Cardiac muscle cell (in vitro differentiated cells and primary cell): ENCODE measurements around the gene SEMA4D. TPM values are rescaled to one million over a fixed set of nuclear protein-coding genes. Genes with fewer than 3 reads are reported as not detected.

Experiments
- DNase-seq, 2 donors: peaks; one replicate each; pipeline versions ENCODE4 v3.0.0 to v3.0.0-alpha.2; 2010 to 2017; ENCODE audit warnings: low read depth in 1 of 2, low spot score in 1 of 2
- H3K27ac ChIP-seq: fragments of 200-600 bp; sonication (generic); 2 replicates; pipeline ENCODE4 v1.5.1; 2016
- H3K27me3 ChIP-seq: fragments of 200-600 bp; sonication (generic); 2 replicates; pipeline ENCODE4 v1.6.0; 2016; ENCODE audit warnings: control low read depth
- H3K36me3 ChIP-seq: fragments of 200-600 bp; sonication (generic); 2 replicates; pipeline ENCODE4 v1.5.1; 2016; ENCODE audit warnings: control low read depth
- H3K4me1 ChIP-seq: fragments of 200-600 bp; sonication (generic); 2 replicates; pipeline ENCODE4 v1.8.1; 2017; ENCODE audit warnings: low read depth, mild to moderate bottlenecking, mixed run types
- H3K4me3 ChIP-seq: fragments of 200-600 bp; sonication (generic); 2 replicates; pipeline ENCODE4 v1.5.1; 2016; ENCODE audit warnings: mild to moderate bottlenecking
- H3K9me3 ChIP-seq: fragments of 200-600 bp; sonication (generic); 2 replicates; pipeline ENCODE4 v1.5.1; 2017; ENCODE audit warnings: low read depth, mild to moderate bottlenecking, control low read depth
- polyA plus RNA-seq: library from polyadenylated mRNA; unstranded; fragments of >200 nt; fragmentation: Nextera tagmentation; extraction: Ambion mirVana; gene quantifications from 2 replicates; pipeline ENCODE4 v1.2.1, GENCODE V29; 2016
- total RNA-seq: library from RNA; depleted of rRNA; stranded (reverse); fragments of >200 nt; gene quantifications from 2 replicates; pipeline ENCODE4 v1.2.3, GENCODE V29; 2016
- TF ChIP-seq, protein P1 (sequence below): IDR thresholded peaks from 2 replicates; pipeline ENCODE4 v1.5.1; 2012; ENCODE audit warnings: low read depth, mild to moderate bottlenecking, low read length

The SEMA4D gene
- total and polyA plus RNA-seq, 2 experiments from 2014 or later: 16.5 to 34.2 TPM

DNA sequence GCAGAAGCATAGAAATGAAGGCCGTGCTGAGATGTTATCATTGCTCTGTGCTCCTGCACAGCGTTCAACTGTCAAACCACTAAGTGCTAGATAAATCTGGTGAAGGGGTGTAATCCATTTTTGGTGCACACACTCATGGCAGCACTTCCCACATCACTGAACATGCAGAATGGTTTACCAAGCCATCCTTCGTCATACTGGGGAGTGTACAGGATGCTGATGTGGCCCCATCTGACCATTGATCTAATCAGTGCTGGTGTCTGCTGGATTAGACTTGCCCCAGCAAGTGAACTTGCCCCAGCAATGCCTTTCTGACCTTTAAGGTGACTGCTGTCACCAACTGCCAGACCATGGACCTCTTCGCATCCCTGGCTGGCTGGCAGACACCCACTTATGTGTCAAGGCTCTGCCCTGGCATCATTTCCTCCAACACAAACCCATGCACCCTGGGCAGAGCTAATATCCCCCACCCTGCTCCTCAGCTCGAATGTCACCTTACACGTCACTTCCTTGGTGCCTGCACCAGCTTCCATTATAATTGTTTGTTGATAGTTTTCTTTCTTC is 4.2 kb upstream of the SEMA4D start:
- Histone ChIP-seq H3K9me3 (no peaks in the 10 kb centered on the region), H3K27ac (peak overlapping the region; percentile 69), H3K4me1 (peaks cover 30% of the 10 kb centered on the region), H3K4me3 (no peak overlapping the region), H3K36me3 (no peaks in the 10 kb centered on the region), H3K27me3 (no peaks in the 10 kb centered on the region)
- TF ChIP-seq, protein P1, sequence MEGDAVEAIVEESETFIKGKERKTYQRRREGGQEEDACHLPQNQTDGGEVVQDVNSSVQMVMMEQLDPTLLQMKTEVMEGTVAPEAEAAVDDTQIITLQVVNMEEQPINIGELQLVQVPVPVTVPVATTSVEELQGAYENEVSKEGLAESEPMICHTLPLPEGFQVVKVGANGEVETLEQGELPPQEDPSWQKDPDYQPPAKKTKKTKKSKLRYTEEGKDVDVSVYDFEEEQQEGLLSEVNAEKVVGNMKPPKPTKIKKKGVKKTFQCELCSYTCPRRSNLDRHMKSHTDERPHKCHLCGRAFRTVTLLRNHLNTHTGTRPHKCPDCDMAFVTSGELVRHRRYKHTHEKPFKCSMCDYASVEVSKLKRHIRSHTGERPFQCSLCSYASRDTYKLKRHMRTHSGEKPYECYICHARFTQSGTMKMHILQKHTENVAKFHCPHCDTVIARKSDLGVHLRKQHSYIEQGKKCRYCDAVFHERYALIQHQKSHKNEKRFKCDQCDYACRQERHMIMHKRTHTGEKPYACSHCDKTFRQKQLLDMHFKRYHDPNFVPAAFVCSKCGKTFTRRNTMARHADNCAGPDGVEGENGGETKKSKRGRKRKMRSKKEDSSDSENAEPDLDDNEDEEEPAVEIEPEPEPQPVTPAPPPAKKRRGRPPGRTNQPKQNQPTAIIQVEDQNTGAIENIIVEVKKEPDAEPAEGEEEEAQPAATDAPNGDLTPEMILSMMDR: no peak
- peak in 1 of 2 donors; percentile 44 for DNase-seq

DNA sequence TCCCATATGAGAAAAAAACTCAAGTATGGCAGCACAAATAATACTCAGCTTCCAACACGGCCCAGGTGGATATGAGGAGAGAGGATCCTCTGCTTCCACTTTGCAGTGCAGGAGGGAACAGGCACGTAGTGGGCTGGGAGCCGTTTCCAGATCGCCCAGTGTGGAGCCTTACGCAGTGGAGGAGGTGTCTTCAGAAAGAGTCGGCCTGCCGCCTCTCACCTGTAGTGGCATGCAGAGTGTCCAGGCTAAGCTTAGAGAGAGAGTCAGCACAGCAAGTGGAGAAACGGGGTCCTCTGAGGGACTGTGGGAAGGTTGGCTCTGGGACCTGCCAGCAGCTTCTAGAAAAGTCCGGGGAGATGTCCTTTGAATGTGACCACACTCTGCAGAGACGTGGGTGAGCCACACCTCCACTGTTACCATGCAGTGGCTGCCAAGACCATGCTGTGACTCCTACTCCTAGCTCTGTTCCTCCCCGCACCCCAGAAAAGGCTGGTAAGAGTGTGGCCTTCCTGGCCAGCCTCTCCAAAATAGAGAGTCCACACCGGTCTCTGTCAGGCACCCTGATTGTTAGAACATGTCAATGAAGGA is 3.5 kb upstream of the SEMA4D start:
- H3K9me3 ChIP-seq: no peaks in the 10 kb centered on the region

DNA sequence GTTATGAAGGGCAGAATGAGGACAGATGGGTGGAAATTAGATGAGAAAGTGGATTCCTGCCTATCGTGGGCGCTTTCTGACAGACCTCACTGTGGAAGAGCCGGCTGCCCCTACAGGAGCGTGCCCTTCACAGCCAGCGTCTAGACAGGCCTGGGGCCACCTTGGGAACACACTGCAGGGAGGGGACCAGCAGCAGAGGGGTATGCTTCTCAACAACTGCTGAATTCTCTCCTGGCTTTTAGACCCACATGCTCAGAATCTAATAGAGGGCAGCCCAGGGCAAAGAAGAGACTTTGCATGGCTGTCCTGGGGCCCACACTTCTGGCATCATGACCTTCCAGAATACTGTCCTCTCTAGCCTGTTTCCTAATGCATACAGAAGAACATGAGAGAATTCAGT is 2.1 kb upstream of the SEMA4D start:
- Histone ChIP-seq H3K4me3 (no peak overlapping the region), H3K4me1 (peaks cover 28% of the 10 kb centered on the region), H3K36me3 (no peaks in the 10 kb centered on the region), H3K27ac (no peak overlapping the region), H3K9me3 (no peaks in the 10 kb centered on the region), H3K27me3 (no peaks in the 10 kb centered on the region)
- TF ChIP-seq, protein P1: no peak
- no peak for DNase-seq

More for the DNA sequence above, 3.5 kb upstream of the SEMA4D start:
- DNase-seq: no peak
- Histone ChIP-seq H3K4me1 (peaks cover 36% of the 10 kb centered on the region), H3K27ac (peak overlapping the region; percentile 69), H3K27me3 (no peaks in the 10 kb centered on the region), H3K4me3 (no peak overlapping the region), H3K36me3 (no peaks in the 10 kb centered on the region)
- TF ChIP-seq, protein P1: no peak

DNA sequence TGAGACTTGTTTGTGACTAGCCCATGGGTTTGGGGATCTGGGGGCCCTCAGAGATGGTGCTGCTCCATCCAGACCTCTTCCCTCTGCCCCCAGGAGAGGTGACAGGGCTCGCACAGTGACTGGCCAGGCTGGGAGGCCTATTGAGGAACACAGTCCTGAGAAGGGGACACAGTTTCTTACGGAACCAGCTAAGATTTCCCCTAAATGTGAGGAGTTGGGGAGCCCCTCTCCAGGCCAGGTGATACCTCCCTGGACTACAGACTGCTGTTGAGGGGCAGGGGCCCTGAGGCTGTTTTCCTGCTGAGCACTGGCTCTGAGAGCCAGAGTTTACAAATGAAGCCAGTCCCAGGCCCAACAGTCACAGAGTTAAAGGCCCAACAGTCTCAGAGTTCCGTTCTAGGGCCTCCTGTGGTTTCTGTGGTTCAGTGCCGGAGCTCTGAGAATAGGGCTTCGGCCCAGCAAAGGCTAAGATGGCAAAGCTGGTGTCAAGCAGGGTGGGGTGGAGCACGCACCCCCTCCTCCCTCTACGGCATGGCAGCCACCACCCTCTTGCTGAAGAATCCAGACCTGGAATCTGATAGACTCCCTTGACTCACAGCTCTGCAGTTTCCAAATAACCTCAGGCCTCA is 1.1 kb upstream of the SEMA4D start:
- Histone ChIP-seq H3K9me3 (no peaks in the 10 kb centered on the region), H3K27me3 (no peaks in the 10 kb centered on the region), H3K4me3 (no peak overlapping the region), H3K36me3 (no peaks in the 10 kb centered on the region), H3K27ac (peak overlapping the region; percentile 17), H3K4me1 (peaks cover 27% of the 10 kb centered on the region)
- no peak for DNase-seq
- TF ChIP-seq, protein P1: no peak

- TF ChIP-seq, protein P1: no peak
Observed at GRCh38 chr9:89497257-89497963, 503 bp downstream of the SEMA4D start.

More at GRCh38 chr9:89497257-89497963, 503 bp downstream of the SEMA4D start:
- H3K4me1 ChIP-seq: peaks cover 21% of the 10 kb centered on the region
- H3K9me3 ChIP-seq: no peaks in the 10 kb centered on the region
- H3K27me3 ChIP-seq: no peaks in the 10 kb centered on the region
- H3K4me3 ChIP-seq: peak overlapping the region; percentile 91
- H3K27ac ChIP-seq: peak overlapping the region; percentile 74
- DNase-seq: peak in 1 of 2 donors; percentile 63
- H3K36me3 ChIP-seq: no peaks in the 10 kb centered on the region
